H1 (cell line): ENCODE measurements around the gene SH3YL1. TPM values are rescaled to one million over a fixed set of nuclear protein-coding genes. Genes with fewer than 3 reads are reported as not detected.

Experiments used
- CHD2 ChIP-seq: IDR thresholded peaks from 2 replicates; pipeline ENCODE4 v1.6.1; 2012; ENCODE audit warnings: low read length, improper control_type of control experiment
- CREB1 ChIP-seq: IDR thresholded peaks from 2 replicates; pipeline ENCODE4 v1.6.1; 2012; ENCODE audit warnings: inconsistent platforms
- EZH2 ChIP-seq: fragments of 200-600 bp; sonication (generic); IDR thresholded peaks from 2 replicates; pipeline ENCODE4 v1.7.1; 2012; ENCODE audit warnings: low read depth, mild to moderate bottlenecking, moderate library complexity, low read length, inconsistent platforms; ENCODE audit not compliant: severe bottlenecking
- GTF2F1 ChIP-seq: IDR thresholded peaks from 2 replicates; pipeline ENCODE4 v1.6.1; 2012; ENCODE audit warnings: low read depth, low read length, improper control_type of control experiment, borderline replicate concordance
- HDAC2 ChIP-seq, 2 experiments: fragments of 300-600 bp in 1 of 2; sonication (generic) in 1 of 2; IDR thresholded peaks; 2 replicates each; pipeline ENCODE4 v1.6.1; 2011 to 2012; ENCODE audit warnings: low read depth in 2 of 2, low read length in 2 of 2, mild to moderate bottlenecking in 2 of 2, moderate library complexity in 2 of 2, borderline replicate concordance in 1 of 2, inconsistent platforms in 1 of 2
- NANOG ChIP-seq: IDR thresholded peaks from 2 replicates; pipeline ENCODE4 v1.6.1; 2011; ENCODE audit warnings: low read length, low read depth, mild to moderate bottlenecking, inconsistent platforms; ENCODE audit not compliant: insufficient read depth, poor library complexity, severe bottlenecking
- SP4 ChIP-seq: IDR thresholded peaks from 2 replicates; pipeline ENCODE4 v1.6.1; 2012; ENCODE audit warnings: low read length, inconsistent platforms
- polyA plus RNA-seq, 7 experiments: library from polyadenylated mRNA; depleted of rRNA in 3 of 7; stranded (reverse) in 5 of 7; unstranded in 2 of 7; fragments of >200 nt in 5 of 7; fragments of 200-250 nt in 2 of 7; gene quantifications; 1 replicate in 5 of 7; 2 replicates in 1 of 7; 4 replicates in 1 of 7; pipeline versions ENCODE4 v1.2.1 to v1.2.3, GENCODE V29; 2011 to 2013; ENCODE audit warnings: missing spikeins in 2 of 7, mixed read lengths in 2 of 7
- total RNA-seq: library from RNA; stranded (reverse); fragmentation: NEBNext Ultra II Directional; extraction: Animal tissue kit (Norgen Biotek cat#: 25700); gene quantifications from 2 replicates; pipeline ENCODE4 v1.2.1, GENCODE V29; 2021

The SH3YL1 gene
- total and polyA plus RNA-seq, 2 of the 8 experiments (the other 6 are each of a cell fraction or from before 2014, with no cell fraction given): 13.6 to 37.2 TPM

- TF ChIP-seq HDAC2 (IDR thresholded peaks at IDR 0.05; ENCODE audit: borderline replicate concordance in 1 of 2, low read depth in 2 of 2, low read length in 2 of 2) (no peak), NANOG (no peak), SP4 (no peak), EZH2 (no peak), CREB1 (no peak), CHD2 (no peak), GTF2F1 (no peak)
Observed at GRCh38 chr2:191311-192190, 72.3 kb downstream of the SH3YL1 start (continued).
